GM12865 (cell line): ENCODE results near the gene L3MBTL1.
A peak's percentile ranks its signal among the peaks of the same experiment; 100 is the strongest.
"Not testable (repeated sequence)": the region's sequence is repeated elsewhere in the genome, so short reads cannot be mapped to it uniquely, and the experiment has no call there.

Source experiments
- DNase-seq: peaks from one replicate; pipeline ENCODE4 v3.0.0; 2010; ENCODE audit warnings: low read depth
- H3K4me3 ChIP-seq: 2 replicates; pipeline ENCODE4 v1.5.1; 2011; ENCODE audit warnings: mild to moderate bottlenecking, low read depth, low read length, control low read depth
- CTCF ChIP-seq: IDR thresholded peaks from 2 replicates; pipeline ENCODE4 v1.5.1; 2011; ENCODE audit warnings: low read length, control low read depth, low read depth, inconsistent platforms; ENCODE audit not compliant: insufficient read depth; ENCODE audit errors: missing control alignments

The L3MBTL1 gene

GRCh38 chr20:43583982-43584432 is 76.5 kb downstream of the L3MBTL1 start:
- TF ChIP-seq CTCF, result no peak
- DNase-seq, result peak; percentile 45
- H3K4me3 ChIP-seq, result no peak overlapping the region

- DNase-seq, result no peak
- TF ChIP-seq CTCF, result no peak
- H3K4me3 ChIP-seq, result no peak overlapping the region
Measured at GRCh38 chr20:43584448-43585136, 77.1 kb downstream of the L3MBTL1 start.

- no peak overlapping the region for H3K4me3 ChIP-seq
- no peak for DNase-seq
- TF ChIP-seq CTCF, result no peak
Measured at GRCh38 chr20:43586641-43587040, 79.1 kb downstream of the L3MBTL1 start.

DNA sequence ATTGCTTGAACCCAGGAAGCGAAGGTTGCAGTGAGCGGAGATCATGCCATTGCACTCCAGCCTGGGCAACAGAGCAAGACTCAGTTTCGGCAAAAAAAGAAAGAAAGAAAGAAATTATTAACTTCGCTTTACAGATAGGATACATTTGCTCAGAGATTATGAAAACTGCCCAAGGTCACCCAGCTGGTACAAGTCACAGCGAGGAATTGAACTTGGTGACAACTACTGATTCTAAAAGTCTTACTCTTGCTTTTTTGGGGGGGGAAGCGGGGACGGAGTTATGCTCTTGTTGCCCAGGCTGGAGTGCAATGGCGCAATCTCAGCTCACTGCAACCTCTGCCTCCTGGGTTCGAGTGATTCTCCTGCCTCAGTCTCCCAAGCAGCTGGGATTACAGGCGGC is 81.0 kb downstream of the L3MBTL1 start:
- not testable (repeated sequence) for H3K4me3 ChIP-seq, DNase-seq

GRCh38 chr20:43590036-43590391 is 82.5 kb downstream of the L3MBTL1 start:
- peak overlapping the region; percentile 92 for H3K4me3 ChIP-seq
- peak; percentile 35 for DNase-seq
- no peak for TF ChIP-seq CTCF

DNA sequence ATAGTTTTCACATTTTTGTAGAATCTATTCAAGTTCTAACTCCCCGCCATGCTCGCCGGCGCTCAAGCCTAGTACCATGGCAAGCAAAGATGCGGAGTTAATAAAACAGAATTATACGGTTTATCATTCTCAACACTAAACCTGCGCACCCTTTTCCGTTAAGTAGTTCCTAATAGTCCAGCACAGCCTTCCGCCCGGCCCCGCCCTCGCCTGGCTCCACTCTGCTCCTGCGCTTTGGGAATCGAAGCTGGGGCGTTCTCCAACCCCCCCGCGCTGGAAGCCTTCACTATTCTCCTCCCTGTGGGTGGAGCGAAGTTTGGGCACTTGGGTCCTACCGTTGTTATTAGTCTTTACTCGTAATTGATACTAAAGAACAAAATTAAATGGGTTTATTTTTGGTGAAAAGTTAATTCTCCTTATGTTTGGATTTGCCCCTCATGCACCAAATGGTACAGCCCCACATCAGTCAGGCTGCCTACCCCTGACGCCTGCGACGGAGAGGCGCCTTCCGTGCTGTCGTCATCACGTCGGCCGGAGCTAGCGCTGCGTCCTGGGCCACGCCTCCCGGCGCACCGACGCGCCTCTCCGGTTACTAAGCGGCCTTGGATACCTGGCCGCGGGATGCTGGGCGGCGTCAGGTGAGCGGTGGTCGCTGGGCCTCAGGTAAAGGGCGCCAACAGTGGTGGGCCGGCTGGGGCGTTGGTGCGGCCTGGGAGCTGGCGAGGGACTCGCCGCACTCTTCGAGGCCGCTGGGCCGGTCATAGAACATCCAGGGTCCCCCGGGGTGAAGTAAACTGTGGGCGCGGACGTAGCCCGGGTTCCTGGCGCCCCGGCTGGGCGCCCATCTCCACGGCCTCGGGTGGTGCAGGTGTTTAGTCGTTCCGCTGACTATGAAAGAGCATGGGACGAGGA is 83.2 kb downstream of the L3MBTL1 start, which contains the start of gene IFT52:
Gene IFT52 (plus strand): TSS at position 546 of the 912 bp plus-strand sequence. CDS start 3,762 bp downstream, outside the sequence.
- peak; percentile 95 for DNase-seq
- no peak for TF ChIP-seq CTCF
- H3K4me3 ChIP-seq, result peak within 1 kb of the TSS; percentile 92
